CD14-positive monocyte (primary cell): ENCODE measurements around the gene GUSB. TPM values are rescaled to one million over a fixed set of nuclear protein-coding genes. Genes with fewer than 3 reads are reported as not detected.

Experiments
- DNase-seq, 3 donors: peaks; one replicate each; pipeline ENCODE4 v3.0.0-alpha.2; 2011 to 2022
- H2AFZ ChIP-seq: 2 replicates; pipeline ENCODE4 v1.6.0; 2012; ENCODE audit warnings: mild to moderate bottlenecking, low read depth, low read length, inconsistent platforms; ENCODE audit not compliant: insufficient read depth, poor library complexity, severe bottlenecking
- H3K27ac ChIP-seq, 2 donors: 1 replicate in 1 of 2; 2 replicates in 1 of 2; pipeline ENCODE4 v1.5.1; 2012 to 2013; ENCODE audit warnings: low read length in 2 of 2, control low read depth in 1 of 2, inconsistent platforms in 1 of 2, low read depth in 1 of 2, mild to moderate bottlenecking in 1 of 2
- H3K27me3 ChIP-seq, 2 donors: one replicate each; pipeline versions ENCODE4 v1.6.0 to v1.6.1; 2011 to 2013; ENCODE audit warnings: low read length in 2 of 2; ENCODE audit not compliant: control insufficient read depth in 2 of 2, insufficient read depth in 2 of 2
- H3K36me3 ChIP-seq, 2 donors: replicated peaks in 1 of 2; 1 replicate in 1 of 2; 2 replicates in 1 of 2; pipeline versions ENCODE4 v1.5.1 to v1.6.1; 2012 to 2013; ENCODE audit warnings: low read length in 2 of 2, control low read depth in 1 of 2, inconsistent platforms in 1 of 2, mild to moderate bottlenecking in 1 of 2; ENCODE audit not compliant: insufficient read depth in 2 of 2, control insufficient read depth in 1 of 2
- H3K4me1 ChIP-seq, 2 donors: 1 replicate in 1 of 2; 2 replicates in 1 of 2; pipeline versions ENCODE4 v1.5.1 to v1.6.1; 2012 to 2013; ENCODE audit warnings: low read length in 2 of 2, control low read depth in 1 of 2, inconsistent platforms in 1 of 2, mild to moderate bottlenecking in 1 of 2, moderate library complexity in 1 of 2; ENCODE audit not compliant: insufficient read depth in 2 of 2, control insufficient read depth in 1 of 2
- H3K4me2 ChIP-seq: replicated peaks from 2 replicates; pipeline ENCODE3; 2012; ENCODE audit warnings: low read length, moderate library complexity, mild to moderate bottlenecking; ENCODE audit not compliant: poor library complexity, severe bottlenecking; ENCODE audit errors: extremely low read depth
- H3K4me3 ChIP-seq, 3 experiments: fragments of 200-600 bp in 1 of 3; sonication (generic) in 1 of 3; replicated peaks in 1 of 3; 1 replicate in 2 of 3; 2 replicates in 1 of 3; pipeline ENCODE4 v1.5.1; 2011 to 2013; ENCODE audit warnings: low read length in 3 of 3, mild to moderate bottlenecking in 3 of 3, control low read depth in 2 of 3, low read depth in 2 of 3, inconsistent platforms in 1 of 3, moderate library complexity in 1 of 3
- H3K79me2 ChIP-seq: 2 replicates; pipeline ENCODE4 v1.6.0; 2012; ENCODE audit warnings: mild to moderate bottlenecking, control low read depth, inconsistent platforms, low read length, moderate library complexity; ENCODE audit not compliant: insufficient read depth
- H3K9ac ChIP-seq: 2 replicates; pipeline ENCODE4 v1.6.0; 2017; ENCODE audit warnings: low read length, mild to moderate bottlenecking; ENCODE audit not compliant: insufficient read depth, poor library complexity, severe bottlenecking
- H3K9me3 ChIP-seq, 2 donors: replicated peaks in 1 of 2; 1 replicate in 1 of 2; 2 replicates in 1 of 2; pipeline versions ENCODE4 v1.5.1 to v1.6.1; 2012 to 2013; ENCODE audit warnings: low read length in 2 of 2, control low read depth in 1 of 2; ENCODE audit not compliant: control insufficient read depth in 1 of 2, insufficient read depth in 1 of 2
- H4K20me1 ChIP-seq: 2 replicates; pipeline ENCODE4 v1.6.0; 2012; ENCODE audit warnings: mild to moderate bottlenecking, low read length, control low read depth, moderate library complexity; ENCODE audit not compliant: insufficient read depth
- H3K27ac Mint-ChIP-seq, 7 donors: one replicate each; pipeline ENCODE4 v1.8.0; 2020; ENCODE audit warnings: mild to moderate bottlenecking in 7 of 7, mixed read lengths in 7 of 7, moderate library complexity in 6 of 7, inconsistent platforms in 2 of 7
- H3K27me3 Mint-ChIP-seq, 3 donors: one replicate each; pipeline ENCODE4 v1.8.0; 2021 to 2022; ENCODE audit warnings: low read depth in 3 of 3, mild to moderate bottlenecking in 3 of 3, mixed read lengths in 3 of 3, moderate library complexity in 3 of 3, inconsistent platforms in 1 of 3
- H3K36me3 Mint-ChIP-seq, 2 donors: one replicate each; pipeline ENCODE4 v1.8.0; 2020; ENCODE audit warnings: mixed read lengths in 2 of 2, inconsistent platforms in 1 of 2, mild to moderate bottlenecking in 1 of 2
- H3K4me1 Mint-ChIP-seq: one replicate; pipeline ENCODE4 v1.8.0; 2020; ENCODE audit warnings: mild to moderate bottlenecking, mixed read lengths
- H3K4me3 Mint-ChIP-seq, 2 donors: one replicate each; pipeline ENCODE4 v1.8.0; 2020; ENCODE audit warnings: mild to moderate bottlenecking in 2 of 2, mixed read lengths in 2 of 2, moderate library complexity in 1 of 2
- H3K9me3 Mint-ChIP-seq, 7 donors: one replicate each; pipeline ENCODE4 v1.8.0; 2020 to 2022; ENCODE audit warnings: mixed read lengths in 7 of 7, mild to moderate bottlenecking in 6 of 7, moderate library complexity in 6 of 7, inconsistent platforms in 2 of 7
- CTCF ChIP-seq: fragments of 200-600 bp; IDR thresholded peaks from one replicate; pipeline ENCODE4 v1.8.0; 2022; ENCODE audit warnings: antibody characterized with exemption, mild to moderate bottlenecking
- WGBS: methylation state at CpG from one replicate; pipeline ENCODE4 v1.1.5; 2013; ENCODE audit warnings: missing lambda C conversion rate; ENCODE audit not compliant: insufficient coverage; 5-methylcytosine and 5-hydroxymethylcytosine counted together
- intact Hi-C, 2 donors: fragments of 100-400 bp; cut with micrococcal nuclease; formaldehyde crosslinking; loops; one replicate each; pipeline versions ENCODE4 v1.15.0 to v1.15.1; 2023
- polyA plus RNA-seq, 3 donors: library from polyadenylated mRNA; depleted of rRNA in 1 of 3; unstranded in 2 of 3; stranded (reverse) in 1 of 3; fragments of 300-500 nt in 2 of 3; fragments of >200 nt in 1 of 3; fragmentation: Illumina TruSeq in 2 of 3; gene quantifications; 1 replicate in 2 of 3; 2 replicates in 1 of 3; pipeline ENCODE4 v1.2.3, GENCODE V29; 2012 to 2021

Gene GUSB
- polyA plus RNA-seq, 3 donors: 113 to 121 (median 115) TPM

GRCh38 chr7:66016131-66016461 lies 34.1 kb upstream of the GUSB start:
- no peaks in the 10 kb centered on the region for H4K20me1 ChIP-seq
- no peak for TF ChIP-seq CTCF
- H3K9ac ChIP-seq: no peak overlapping the region
- H3K4me1 ChIP-seq: no peaks in the 10 kb centered on the region
- no peak overlapping the region for H3K4me3 Mint-ChIP-seq
- no peaks in the 10 kb centered on the region for H3K4me1 Mint-ChIP-seq
- no peak overlapping the region for H3K4me3 ChIP-seq
- H3K27ac Mint-ChIP-seq: no peak overlapping the region
- 80% methylated on average over 1 of the region's 4 CpGs for WGBS
- H3K36me3 ChIP-seq: no peaks in the 10 kb centered on the region
- peaks cover 0 to 2% (median 0%) of the 10 kb centered on the region in 3 donors for H3K27me3 Mint-ChIP-seq
- H3K27ac ChIP-seq: no peak overlapping the region
- H3K9me3 ChIP-seq: no peaks in the 10 kb centered on the region
- intact Hi-C loops: no loop called here
- no peaks in the 10 kb centered on the region for H3K79me2 ChIP-seq
- H3K27me3 ChIP-seq: no peaks in the 10 kb centered on the region
- no peak for DNase-seq
- H3K9me3 Mint-ChIP-seq: no peaks in the 10 kb centered on the region
- no peak overlapping the region for H3K4me2 ChIP-seq
- no peak overlapping the region for H2AFZ ChIP-seq
- H3K36me3 Mint-ChIP-seq: no peaks in the 10 kb centered on the region

GRCh38 chr7:66015440-66016130 lies 33.6 kb upstream of the GUSB start:
- Histone ChIP-seq H3K36me3 (no peaks in the 10 kb centered on the region), H3K79me2 (no peaks in the 10 kb centered on the region), H3K9me3 (no peaks in the 10 kb centered on the region), H3K4me2 (no peak overlapping the region), H3K9ac (no peak overlapping the region), H3K4me3 (no peak overlapping the region), H2AFZ (no peak overlapping the region), H3K27me3 (no peaks in the 10 kb centered on the region), H3K27ac (no peak overlapping the region), H3K4me1 (no peaks in the 10 kb centered on the region), H4K20me1 (no peaks in the 10 kb centered on the region)
- Mint-ChIP-seq H3K9me3 (no peaks in the 10 kb centered on the region), H3K36me3 (no peaks in the 10 kb centered on the region), H3K4me1 (no peaks in the 10 kb centered on the region), H3K27ac (no peak overlapping the region), H3K4me3 (no peak overlapping the region), H3K27me3 (peaks cover 0 to 2% (median under 1%) of the 10 kb centered on the region in 3 donors)
- intact Hi-C loops: no loop called here
- 95% methylated on average over 4 of the region's 8 CpGs for WGBS
- DNase-seq: no peak
- TF ChIP-seq CTCF: no peak
